Ovary (tissue), 1 donor: Measurements from ENCODE around the gene PPM1H.

Experiments
- EP300 ChIP-seq: sonication (generic); formaldehyde crosslinking; IDR thresholded peaks from one replicate; pipeline ENCODE4 v1.6.1; 2017; ENCODE audit warnings: antibody characterized with exemption
- POLR2A ChIP-seq: fragments of 450-650 bp; IDR thresholded peaks from one replicate; pipeline ENCODE4 v1.6.1; 2017; ENCODE audit warnings: antibody characterized with exemption, mild to moderate bottlenecking, moderate library complexity

GRCh38 chr12:62693376-62694050 lies 241.4 kb downstream of the PPM1H start:
- TF ChIP-seq POLR2A, result no peak
- no peak for TF ChIP-seq EP300
